Left ventricle myocardium inferior (tissue), 1 donor: Measurements from ENCODE around the gene EXOSC7. TPM values are rescaled to one million over a fixed set of nuclear protein-coding genes. Genes with fewer than 3 reads are reported as not detected.

Source experiments
- DNase-seq: peaks from one replicate; pipeline ENCODE4 v3.0.0-alpha.2; 2020
- H3K27ac ChIP-seq: fragments of 200-600 bp; replicated peaks from 2 replicates; pipeline ENCODE4 v1.8.0; 2021
- H3K27me3 ChIP-seq: fragments of 200-600 bp; 2 replicates; pipeline ENCODE4 v1.8.0; 2021; ENCODE audit warnings: low read depth
- H3K36me3 ChIP-seq: fragments of 200-600 bp; 2 replicates; pipeline ENCODE4 v1.8.0; 2021
- H3K4me1 ChIP-seq: fragments of 200-600 bp; 2 replicates; pipeline ENCODE4 v1.8.0; 2021
- H3K4me3 ChIP-seq: fragments of 200-600 bp; 2 replicates; pipeline ENCODE4 v1.8.0; 2021; ENCODE audit warnings: mild to moderate bottlenecking, moderate library complexity
- H3K9me3 ChIP-seq: fragments of 200-600 bp; replicated peaks from 2 replicates; pipeline ENCODE4 v1.8.0; 2021
- CTCF ChIP-seq: fragments of 200-600 bp; IDR thresholded peaks from 2 replicates; pipeline ENCODE4 v1.8.0; 2021; ENCODE audit warnings: antibody characterized with exemption, mild to moderate bottlenecking, borderline replicate concordance
- intact Hi-C: fragments of 100-400 bp; cut with micrococcal nuclease; formaldehyde crosslinking; loops from one replicate; pipeline ENCODE4 v1.11.0; 2022
- total RNA-seq: library from RNA; stranded (reverse); fragmentation: NEBNext Ultra II Directional; extraction: Animal tissue kit (Norgen Biotek cat#: 25700); gene quantifications from one replicate; pipeline ENCODE4 v1.2.1, GENCODE V29; 2021
- donor health status: DM: no; HTN: yes; CAD: no; lungs with severe emphysema.

Gene EXOSC7
- total RNA-seq, 1 donor from 2014 or later, result 27.2 TPM

DNA sequence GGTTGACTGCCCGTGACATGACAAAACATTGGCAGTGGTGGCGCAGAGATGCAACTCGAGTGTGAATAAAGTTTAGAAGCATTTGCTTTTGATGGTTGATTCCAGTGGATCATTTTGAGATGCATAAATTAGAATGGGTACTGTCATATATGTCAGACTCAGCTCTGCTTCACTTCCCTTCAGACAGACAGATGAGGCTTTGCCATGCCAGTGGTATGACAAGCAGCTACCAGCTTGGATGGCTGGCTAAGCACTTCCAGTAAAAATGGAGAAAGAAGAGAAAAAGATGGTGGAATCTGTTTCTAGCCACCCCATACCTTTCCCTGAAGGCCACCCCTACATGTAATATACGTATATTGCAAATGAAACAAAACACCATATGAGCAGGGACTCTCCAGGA is 36.5 kb downstream of the EXOSC7 start:
- Histone ChIP-seq H3K9me3 (no peaks in the 10 kb centered on the region), H3K4me1 (peaks cover 66% of the 10 kb centered on the region), H3K4me3 (peak overlapping the region; percentile 27), H3K36me3 (peaks cover 16% of the 10 kb centered on the region), H3K27me3 (no peaks in the 10 kb centered on the region), H3K27ac (peak overlapping the region; percentile 94)
- no peak for DNase-seq
- TF ChIP-seq CTCF, result no peak
- intact Hi-C loops, result no loop called here

DNA sequence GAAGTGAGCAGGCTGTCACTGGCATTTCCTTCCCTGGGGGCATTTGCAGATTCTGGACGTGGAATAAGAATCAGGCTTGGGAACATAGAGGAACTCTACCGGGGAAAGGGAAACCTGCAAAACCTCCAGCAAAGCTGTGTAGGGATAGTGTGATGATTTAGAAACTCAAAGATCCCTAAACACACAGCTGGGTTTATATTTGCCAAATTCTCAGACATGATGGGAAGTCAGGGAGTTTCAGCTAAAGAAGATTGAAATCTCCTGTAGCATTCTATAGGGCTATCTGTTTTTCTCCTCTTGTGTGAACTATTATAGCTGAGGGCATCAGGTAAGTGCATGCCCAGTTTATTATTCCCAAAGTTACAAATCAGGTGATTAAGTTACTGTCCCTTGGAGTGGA is 40.9 kb downstream of the EXOSC7 start:
- Histone ChIP-seq H3K36me3 (peaks cover 11% of the 10 kb centered on the region), H3K9me3 (no peaks in the 10 kb centered on the region), H3K27ac (no peak overlapping the region), H3K4me1 (peaks cover 62% of the 10 kb centered on the region), H3K4me3 (no peak overlapping the region), H3K27me3 (no peaks in the 10 kb centered on the region)
- no peak for TF ChIP-seq CTCF
- intact Hi-C loops, result no loop called here
- no peak for DNase-seq

GRCh38 chr3:45017821-45018220 is 41.8 kb downstream of the EXOSC7 start:
- no peak overlapping the region for H3K4me3 ChIP-seq
- H3K27me3 ChIP-seq, result no peaks in the 10 kb centered on the region
- H3K36me3 ChIP-seq, result peaks cover 11% of the 10 kb centered on the region
- no peak for DNase-seq
- TF ChIP-seq CTCF, result no peak
- peaks cover 61% of the 10 kb centered on the region for H3K4me1 ChIP-seq
- H3K9me3 ChIP-seq, result no peaks in the 10 kb centered on the region
- intact Hi-C loops, result no loop called here
- H3K27ac ChIP-seq, result peak overlapping the region; percentile 57

DNA sequence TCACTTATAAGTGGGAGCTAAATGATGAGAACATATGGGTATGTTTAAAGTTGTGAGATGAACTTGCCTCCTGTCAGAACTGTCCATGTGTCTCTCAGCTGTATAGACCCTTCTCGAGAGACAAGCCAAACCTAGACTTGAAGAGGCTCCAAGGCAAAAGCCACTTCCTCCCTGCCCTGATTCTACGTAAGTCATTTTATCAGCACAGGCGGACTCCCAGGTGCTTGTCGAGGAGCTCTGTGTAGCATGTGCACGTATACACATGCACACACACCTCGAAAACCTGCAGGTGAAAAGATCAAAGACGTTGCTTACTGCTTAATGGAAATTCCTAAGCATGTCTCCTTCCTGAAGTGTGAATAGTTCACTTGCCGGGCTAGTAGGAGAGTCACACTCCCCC is 44.5 kb downstream of the EXOSC7 start:
- Histone ChIP-seq H3K4me1 (peaks cover 67% of the 10 kb centered on the region), H3K36me3 (peaks cover 4% of the 10 kb centered on the region), H3K4me3 (no peak overlapping the region), H3K9me3 (no peaks in the 10 kb centered on the region), H3K27ac (peak overlapping the region; percentile 84), H3K27me3 (no peaks in the 10 kb centered on the region)
- intact Hi-C loops, result no loop called here
- no peak for TF ChIP-seq CTCF
- DNase-seq, result no peak

DNA sequence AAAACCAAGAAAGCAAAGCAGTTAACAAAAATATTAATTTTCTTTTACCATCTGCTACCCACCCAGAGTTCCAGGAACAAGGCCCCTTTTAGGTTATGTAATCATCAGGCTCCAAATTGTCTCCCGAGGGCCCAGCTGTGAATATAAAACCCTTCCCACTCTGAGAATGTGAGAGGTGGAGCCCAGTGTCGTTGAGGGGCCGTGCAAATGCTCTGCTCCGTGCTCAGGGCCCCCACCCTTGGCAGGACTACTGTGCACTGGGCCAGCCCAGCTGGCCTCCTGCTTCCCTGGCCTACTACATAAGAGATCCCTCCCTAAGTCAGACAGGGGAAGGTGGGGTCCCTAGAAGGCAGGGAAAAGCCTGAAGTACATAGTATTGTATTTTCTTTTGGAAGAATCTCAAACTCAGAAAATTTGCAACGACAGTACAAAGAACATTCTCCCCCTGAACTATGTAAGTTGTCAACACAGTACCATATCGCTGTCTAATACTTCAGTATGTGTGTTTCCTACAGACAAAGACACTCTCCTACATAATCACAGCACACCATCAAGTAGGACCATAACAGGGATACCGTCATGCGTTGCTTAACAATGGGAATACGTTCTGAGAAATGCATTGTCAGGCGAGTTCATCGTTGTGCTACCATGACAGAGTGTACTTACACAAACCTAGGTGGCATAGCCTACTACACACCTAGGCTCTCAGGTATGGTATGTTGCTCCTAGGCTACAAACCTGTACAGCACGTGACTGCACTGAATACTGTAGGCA is 45.7 kb downstream of the EXOSC7 start:
- DNase-seq, result peak; percentile 80

More for the DNA sequence above, 45.7 kb downstream of the EXOSC7 start:
- no peaks in the 10 kb centered on the region for H3K9me3 ChIP-seq
- intact Hi-C loops, result no loop called here
- peaks cover 79% of the 10 kb centered on the region for H3K4me1 ChIP-seq
- TF ChIP-seq CTCF, result no peak
- no peaks in the 10 kb centered on the region for H3K27me3 ChIP-seq
- H3K4me3 ChIP-seq, result no peak overlapping the region
- no peaks in the 10 kb centered on the region for H3K36me3 ChIP-seq
- peak overlapping the region; percentile 84 for H3K27ac ChIP-seq
